ENCODE data around the gene CCDC122.
"Not testable (repeated sequence)": the region's sequence is repeated elsewhere in the genome, so short reads cannot be mapped to it uniquely, and the experiment has no call there.

Gene CCDC122

DNA sequence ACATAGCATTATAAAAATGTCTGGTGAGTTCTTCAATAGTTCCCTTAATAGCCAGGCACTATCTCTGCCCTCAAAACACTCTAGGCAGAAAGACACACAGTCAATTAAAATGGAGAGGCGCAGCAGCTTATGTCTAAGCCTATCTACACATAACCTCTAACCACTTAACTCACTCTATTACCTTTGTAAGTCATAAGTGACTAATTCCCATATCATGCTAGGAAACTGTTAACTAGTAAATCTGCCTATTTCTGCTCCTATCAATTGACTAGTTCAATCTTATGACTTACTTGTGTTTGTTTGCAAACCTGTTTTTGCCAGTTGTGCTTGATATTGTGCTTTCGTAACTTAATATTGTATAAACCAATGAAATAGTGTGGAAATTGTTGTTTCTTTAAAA lies 3.2 kb downstream of the CCDC122 start:
- no peak for DNase-seq

DNA sequence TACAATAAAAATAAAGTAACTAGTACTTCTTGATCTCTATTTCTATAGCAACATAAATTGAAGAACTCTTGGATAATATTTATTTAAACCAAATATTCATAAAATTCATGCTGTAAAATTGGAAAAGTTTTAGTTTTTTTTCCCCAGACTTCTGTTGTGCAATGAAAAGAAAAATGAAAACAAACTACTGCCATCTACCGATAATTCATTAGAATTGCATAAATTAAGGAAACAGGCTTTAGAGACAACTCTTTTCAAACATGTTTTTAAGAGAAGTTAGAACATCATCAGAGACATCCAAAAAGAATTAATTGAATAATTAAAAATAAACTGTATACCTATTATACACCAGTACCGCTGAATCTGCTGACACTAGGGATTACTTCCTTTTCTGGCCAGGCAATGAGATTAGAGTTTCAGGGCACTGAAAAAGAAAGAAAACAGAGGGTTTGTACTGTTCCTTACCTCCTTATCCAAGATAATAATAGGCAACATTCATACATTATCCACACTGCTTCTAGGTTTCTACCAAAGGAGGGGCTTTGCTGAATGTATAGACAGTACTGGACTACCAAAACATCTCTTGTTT lies 4.9 kb downstream of the CCDC122 start:
- no peak for DNase-seq

DNA sequence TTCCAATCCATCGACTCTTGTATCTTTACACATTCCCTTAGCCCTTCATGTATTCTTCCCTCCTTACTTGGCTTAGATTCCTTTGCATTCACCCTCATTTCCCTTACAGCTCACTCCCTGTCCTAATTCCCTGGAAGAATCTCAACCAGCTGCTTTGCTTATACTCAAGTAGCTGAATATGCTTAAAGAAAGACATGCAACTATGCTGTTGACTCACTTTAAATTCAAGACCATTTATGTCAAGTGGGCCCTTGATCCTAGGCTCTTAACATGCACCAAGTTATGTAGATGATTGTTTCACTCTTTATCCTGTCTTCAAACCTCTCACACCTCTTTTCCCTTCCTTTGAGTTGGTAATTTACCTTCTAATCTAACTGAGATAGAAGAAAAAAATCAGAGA lies 7.4 kb downstream of the CCDC122 start:
- DNase-seq = no peak

DNA sequence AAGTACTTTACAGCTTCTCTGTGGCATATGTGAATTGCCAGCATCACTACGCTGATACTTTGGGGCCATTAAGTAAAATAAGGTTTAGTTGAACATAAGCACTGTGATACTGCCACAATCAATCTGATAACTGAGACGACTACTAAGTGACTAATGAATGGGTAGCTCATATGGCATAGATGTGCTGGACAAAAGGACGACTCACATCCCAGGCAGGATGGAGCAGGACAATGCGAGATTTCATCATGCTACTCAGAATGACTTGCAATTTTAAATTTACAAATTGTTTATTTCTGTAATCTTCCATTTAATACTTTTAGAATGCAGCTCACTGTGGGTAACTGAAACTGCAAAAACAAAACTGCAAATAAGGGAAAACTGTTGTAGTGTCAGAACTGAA lies 13.6 kb downstream of the CCDC122 start:
- DNase-seq = no peak

DNA sequence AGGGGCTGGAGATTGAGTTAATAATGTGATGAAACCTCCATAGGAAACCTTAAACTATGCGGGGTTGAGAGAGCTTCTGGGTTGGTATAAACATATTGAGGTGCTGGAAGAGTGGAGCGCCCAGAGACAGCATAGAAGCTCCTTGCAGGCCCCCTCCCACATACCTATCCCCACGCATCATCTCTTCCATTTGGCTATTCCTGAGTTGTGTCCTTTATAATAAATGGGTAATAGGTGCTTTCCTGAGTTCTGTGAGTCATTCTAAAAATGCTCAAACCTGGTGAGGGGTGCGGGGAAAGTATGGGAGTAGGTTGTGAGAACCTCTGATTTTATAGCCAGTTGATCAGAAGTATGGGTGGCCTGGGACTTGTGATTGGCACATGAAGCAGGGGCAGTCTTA lies 14.6 kb downstream of the CCDC122 start:
- no peak for DNase-seq

- DNase-seq = no peak
Observed at GRCh38 chr13:43861863-43862262, 17.7 kb downstream of the CCDC122 start.

DNA sequence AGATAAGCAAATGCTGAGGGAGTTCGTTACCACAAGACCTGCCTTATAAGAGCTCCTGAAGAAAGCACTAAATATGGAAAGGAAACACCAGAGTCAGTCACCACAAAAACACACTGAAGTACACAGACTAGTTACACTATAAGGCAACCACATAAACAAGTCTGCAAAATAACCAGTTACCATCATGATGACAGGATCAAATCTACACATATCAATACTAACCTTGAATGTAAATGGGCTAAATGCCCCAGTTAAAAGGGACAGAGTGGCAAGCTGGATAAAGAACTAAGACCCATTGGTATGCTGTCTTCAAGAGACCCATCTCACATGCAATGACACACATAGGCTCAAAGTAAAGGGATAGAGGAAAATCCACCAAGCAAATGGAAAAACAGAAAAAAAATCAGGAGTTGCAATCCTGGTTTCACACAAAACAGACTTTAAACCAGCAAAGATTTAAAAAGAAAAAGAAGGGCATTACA lies 26.6 kb downstream of the CCDC122 start:
- DNase-seq = no peak

- no peak for DNase-seq
Observed at GRCh38 chr13:43850873-43851272, 28.7 kb downstream of the CCDC122 start.

DNA sequence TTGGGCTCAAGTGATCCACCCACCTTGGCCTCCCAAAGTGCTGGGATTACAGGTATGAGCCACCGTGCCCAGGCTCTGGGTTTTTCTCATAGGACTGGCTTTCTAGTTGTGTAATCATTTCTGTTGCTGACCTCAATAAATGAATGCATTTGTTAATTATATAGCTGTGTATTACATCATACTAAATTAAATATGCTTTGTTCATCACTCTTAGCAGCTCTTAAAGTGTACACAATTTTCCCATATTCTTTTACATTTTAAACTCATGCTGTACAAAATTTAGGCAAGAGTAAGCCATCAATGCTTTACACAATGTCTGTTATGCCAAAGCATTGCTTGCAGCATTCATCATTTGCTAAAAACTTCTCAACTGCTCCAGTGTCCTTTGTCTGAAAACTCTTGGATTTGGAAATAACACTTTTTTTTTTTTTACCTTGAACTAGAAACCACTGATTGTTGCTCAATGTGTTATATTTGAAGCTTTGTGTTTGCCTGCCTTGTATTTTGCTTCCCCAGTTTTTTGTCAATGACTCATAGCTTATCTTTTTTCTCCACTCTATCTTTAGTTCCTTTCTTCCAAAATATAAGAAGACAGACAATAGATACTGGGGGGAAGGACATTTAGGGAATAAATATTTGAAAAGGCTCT lies 31.4 kb downstream of the CCDC122 start:
- DNase-seq = no peak

GRCh38 chr13:43846496-43847158 lies 32.9 kb downstream of the CCDC122 start:
- no peak for DNase-seq

DNA sequence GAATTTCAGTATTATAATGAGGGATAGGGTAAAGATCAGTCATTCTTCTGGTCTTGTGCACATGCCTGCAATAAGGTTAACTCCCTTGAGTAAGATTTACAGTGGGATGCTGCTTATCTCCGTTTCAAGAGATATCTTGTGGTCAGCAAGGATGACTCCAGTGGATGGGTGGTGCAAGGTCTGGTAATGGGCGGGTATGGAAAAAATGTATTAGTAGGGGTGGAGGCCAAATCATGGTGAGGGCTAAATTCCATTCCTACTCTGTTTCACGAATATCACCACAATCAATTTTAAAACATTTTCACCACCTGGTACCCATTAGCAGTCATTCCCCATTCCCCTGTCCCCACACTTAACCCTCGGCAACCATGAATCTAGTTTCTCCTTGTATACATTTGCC lies 40.6 kb downstream of the CCDC122 start:
- no peak for DNase-seq

- no peak for DNase-seq
Observed at GRCh38 chr13:43835701-43836100, 43.8 kb downstream of the CCDC122 start.

DNA sequence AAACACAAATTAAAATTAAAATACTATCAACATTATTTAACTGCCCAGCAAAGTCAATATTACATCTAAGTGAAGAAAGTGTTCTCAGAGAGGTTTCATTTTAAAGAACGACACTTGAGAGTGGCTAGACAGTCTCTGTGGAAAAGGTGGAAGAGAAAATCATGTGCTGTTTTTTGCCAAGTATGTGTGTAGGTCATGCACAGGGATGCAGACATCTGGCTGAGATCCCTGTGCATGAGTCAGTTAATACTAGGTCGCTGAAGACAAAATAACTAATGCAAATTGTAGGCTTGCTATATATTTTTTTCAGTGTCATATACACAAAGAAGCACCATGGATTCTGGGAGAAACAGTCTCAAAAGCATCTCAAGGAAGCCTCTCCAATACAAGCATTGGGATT lies 48.5 kb downstream of the CCDC122 start:
- DNase-seq = no peak

DNA sequence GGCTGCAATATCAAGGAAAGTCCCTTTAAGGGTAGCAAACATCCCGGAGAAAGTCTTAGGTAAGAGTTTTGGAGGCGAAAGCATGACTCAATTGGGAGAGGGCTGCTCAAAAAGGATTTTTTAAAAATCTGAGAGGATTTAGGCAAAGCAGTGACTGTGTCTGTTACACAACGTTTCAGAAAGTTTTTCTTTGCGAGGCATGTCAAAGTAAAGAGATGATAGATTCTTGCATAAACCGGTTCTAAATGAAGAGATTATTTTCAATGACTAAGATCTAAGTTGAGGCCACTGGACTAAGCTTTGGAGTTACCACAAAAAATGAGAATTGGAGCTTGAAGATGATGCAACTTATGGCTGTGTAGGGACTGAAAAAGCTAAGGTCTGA lies 49.1 kb downstream of the CCDC122 start:
- DNase-seq = no peak

GRCh38 chr13:43824656-43825055 lies 54.9 kb downstream of the CCDC122 start:
- not testable (repeated sequence) for DNase-seq

GRCh38 chr13:43822969-43823368 lies 56.6 kb downstream of the CCDC122 start:
- no peak for DNase-seq

DNA sequence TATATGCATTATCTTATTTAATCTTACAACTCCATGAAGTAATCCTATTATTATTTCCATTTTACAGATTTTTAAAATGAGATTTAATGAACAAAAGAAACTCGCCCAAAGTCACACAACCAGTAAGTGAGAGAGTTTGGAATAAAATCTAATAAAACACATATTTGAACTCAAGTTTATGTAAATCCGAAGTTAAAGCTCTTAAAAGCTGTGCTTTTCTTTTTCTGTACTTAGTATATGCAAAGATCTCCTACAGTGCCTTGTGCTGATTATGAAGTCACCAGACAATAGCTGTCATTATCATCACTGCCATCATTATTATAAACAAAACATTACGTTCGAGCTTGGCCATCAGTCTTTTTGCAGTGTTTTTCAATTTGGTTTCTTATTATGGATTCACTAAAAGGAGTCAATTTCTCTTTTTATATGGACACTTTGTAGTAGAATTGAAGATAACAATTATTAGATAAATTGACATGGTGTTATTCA lies 63.1 kb downstream of the CCDC122 start:
- DNase-seq = no peak

GRCh38 chr13:43815204-43815603 lies 64.3 kb downstream of the CCDC122 start:
- DNase-seq = no peak

DNA sequence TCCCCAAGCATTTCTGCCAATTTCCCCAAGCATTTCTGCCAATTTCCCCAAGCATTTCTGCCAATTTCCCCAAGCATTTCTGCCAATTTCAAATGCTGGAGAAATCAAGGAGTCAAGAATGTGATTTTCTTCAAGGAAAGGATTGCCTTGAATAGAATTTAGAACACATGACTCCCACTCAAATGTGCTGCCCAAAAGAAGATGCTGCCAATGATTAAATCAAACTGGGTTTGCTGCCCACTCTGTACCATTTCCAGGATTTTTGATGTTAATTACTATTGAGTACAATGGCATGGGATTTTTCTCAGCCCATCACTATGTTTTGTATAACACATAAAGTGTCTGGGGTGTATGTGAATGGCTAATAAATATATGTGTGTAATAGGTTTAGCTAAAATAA lies 70.9 kb downstream of the CCDC122 start:
- no peak for DNase-seq

GRCh38 chr13:43805681-43806128 lies 73.8 kb downstream of the CCDC122 start:
- DNase-seq = no peak

DNA sequence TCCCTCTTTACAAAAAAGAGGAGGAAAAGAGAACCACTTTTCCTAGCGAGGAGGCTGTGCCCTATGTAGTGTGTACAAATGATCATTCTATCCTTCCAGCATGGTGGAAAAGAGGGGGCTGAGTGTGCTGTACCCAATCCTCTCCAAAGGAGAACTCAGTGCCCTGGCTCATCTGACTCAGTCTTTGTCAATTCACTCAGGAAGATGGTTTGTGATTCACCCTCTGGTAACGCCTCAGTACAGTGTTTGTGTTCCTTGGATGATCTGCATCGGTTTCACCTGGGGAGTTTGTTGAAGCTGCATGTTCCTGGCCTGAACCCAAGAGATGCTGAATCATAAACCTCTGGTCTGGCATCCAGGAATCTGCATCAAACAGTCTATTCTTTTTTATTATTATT lies 74.5 kb downstream of the CCDC122 start:
- DNase-seq = no peak

GRCh38 chr13:43804461-43805070 lies 75.0 kb downstream of the CCDC122 start:
- no peak for DNase-seq

- DNase-seq = no peak
Observed at GRCh38 chr13:43802511-43802910, 77.0 kb downstream of the CCDC122 start.

- no peak for DNase-seq
Observed at GRCh38 chr13:43800828-43801227, 78.7 kb downstream of the CCDC122 start.
